Neural cell (in vitro differentiated cells): ENCODE measurements around the gene SLC35D1.

ENCODE experiments used
- CTCF ChIP-seq: fragments of 450-650 bp; IDR thresholded peaks from 2 replicates; pipeline ENCODE4 v1.5.1; 2014; ENCODE audit warnings: antibody characterized with exemption, mild to moderate bottlenecking, moderate library complexity; ENCODE audit not compliant: poor library complexity, severe bottlenecking
- EP300 ChIP-seq: fragments of 450-650 bp; conservative IDR thresholded peaks from 2 replicates; pipeline ENCODE4 v1.6.1; 2014; ENCODE audit warnings: antibody characterized with exemption, mild to moderate bottlenecking, moderate library complexity; ENCODE audit not compliant: poor library complexity, severe bottlenecking
- EZH2 ChIP-seq: fragments of 200-600, 300-800 bp; shearing (Covaris generic), sonication (generic); IDR thresholded peaks from 2 replicates; pipeline ENCODE4 v1.6.1; 2014; ENCODE audit warnings: antibody characterized with exemption, low read length, borderline replicate concordance, mild to moderate bottlenecking; ENCODE audit not compliant: insufficient read depth, poor library complexity, severe bottlenecking
- MXI1 ChIP-seq: fragments of 450-650 bp; conservative IDR thresholded peaks from 2 replicates; pipeline ENCODE4 v1.6.1; 2014; ENCODE audit warnings: antibody characterized with exemption, mild to moderate bottlenecking; ENCODE audit not compliant: poor library complexity, severe bottlenecking
- POLR2AphosphoS5 ChIP-seq: IDR thresholded peaks from 2 replicates; pipeline ENCODE4 v1.6.1; 2012
- RAD21 ChIP-seq: fragments of 450-650 bp; conservative IDR thresholded peaks from 2 replicates; pipeline ENCODE4 v1.6.1; 2014; ENCODE audit warnings: antibody characterized with exemption, mild to moderate bottlenecking, moderate library complexity
- REST ChIP-seq: IDR thresholded peaks from 2 replicates; pipeline ENCODE4 v1.6.1; 2012; ENCODE audit warnings: borderline replicate concordance
- TAF1 ChIP-seq: IDR thresholded peaks from 2 replicates; pipeline ENCODE4 v1.6.1; 2012; ENCODE audit warnings: low read depth

- TF ChIP-seq CTCF, result no peak
- no peak for TF ChIP-seq RAD21
- no peak for TF ChIP-seq REST
- TF ChIP-seq EZH2, result no peak
- TF ChIP-seq EP300, result no peak
- no peak for TF ChIP-seq POLR2AphosphoS5
- TF ChIP-seq MXI1, result no peak
- no peak for TF ChIP-seq TAF1
These were observed 35.8 kb upstream of the SLC35D1 start for GRCh38 chr1:67089685-67090208.
